ENCODE measurements around the gene VCY1B.
"Not testable (repeated sequence)": the region's sequence is repeated elsewhere in the genome, so short reads cannot be mapped to it uniquely, and the experiment has no call there.

The VCY1B gene

DNA sequence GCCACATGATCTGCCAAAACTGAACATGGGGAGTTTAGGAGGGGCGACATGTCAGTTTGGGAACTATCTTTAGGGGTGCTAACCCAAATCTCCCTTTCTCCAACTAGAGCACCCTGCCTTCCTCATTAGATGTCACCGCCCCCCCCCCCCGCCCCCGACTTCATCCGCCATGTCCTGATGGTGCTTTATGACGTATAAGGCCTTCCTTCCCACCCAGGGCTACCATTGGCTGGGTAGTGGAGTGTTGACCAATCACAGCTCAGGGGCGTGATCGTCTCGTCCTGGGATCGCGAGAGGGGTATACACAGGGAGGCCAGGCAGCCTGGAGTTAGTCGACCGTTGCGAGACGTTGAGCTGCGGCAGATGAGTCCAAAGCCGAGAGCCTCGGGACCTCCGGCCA, at the start of gene VCY1B:
Gene VCY1B, plus strand, starts transcription at position 301 of the 400 bp plus-strand sequence. Its CDS starts 63 bp downstream, at position 364.
- DNase-seq (ENCODE audit: low spot score), result not testable (repeated sequence)

DNA sequence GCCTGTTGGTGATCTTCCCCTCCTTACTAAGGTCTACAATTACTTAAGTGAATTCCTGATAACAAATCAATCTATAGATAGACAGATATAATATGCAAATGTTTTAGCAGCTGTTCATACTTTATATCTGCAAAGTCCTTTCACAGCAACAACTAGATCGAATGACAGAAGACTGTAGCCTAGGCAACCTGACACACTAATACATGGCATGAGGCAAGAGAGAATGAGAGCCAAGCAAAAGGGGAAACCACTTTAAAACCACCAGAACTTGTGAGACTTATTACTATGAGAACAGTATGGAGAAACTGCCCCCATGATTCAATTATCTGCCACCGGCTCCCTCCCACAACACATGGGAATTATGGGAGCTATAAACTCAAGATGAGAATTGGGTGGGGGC, 44.1 kb upstream of the VCY1B start:
- not testable (repeated sequence) for DNase-seq (ENCODE audit: low spot score)

DNA sequence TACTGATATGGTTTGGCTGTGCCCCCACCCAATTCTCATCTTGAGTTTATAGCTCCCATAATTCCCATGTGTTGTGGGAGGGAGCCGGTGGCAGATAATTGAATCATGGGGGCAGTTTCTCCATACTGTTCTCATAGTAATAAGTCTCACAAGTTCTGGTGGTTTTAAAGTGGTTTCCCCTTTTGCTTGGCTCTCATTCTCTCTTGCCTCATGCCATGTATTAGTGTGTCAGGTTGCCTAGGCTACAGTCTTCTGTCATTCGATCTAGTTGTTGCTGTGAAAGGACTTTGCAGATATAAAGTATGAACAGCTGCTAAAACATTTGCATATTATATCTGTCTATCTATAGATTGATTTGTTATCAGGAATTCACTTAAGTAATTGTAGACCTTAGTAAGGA, 25.6 kb upstream of the VCY1B start:
- DNase-seq (ENCODE audit: low spot score), result not testable (repeated sequence)

DNA sequence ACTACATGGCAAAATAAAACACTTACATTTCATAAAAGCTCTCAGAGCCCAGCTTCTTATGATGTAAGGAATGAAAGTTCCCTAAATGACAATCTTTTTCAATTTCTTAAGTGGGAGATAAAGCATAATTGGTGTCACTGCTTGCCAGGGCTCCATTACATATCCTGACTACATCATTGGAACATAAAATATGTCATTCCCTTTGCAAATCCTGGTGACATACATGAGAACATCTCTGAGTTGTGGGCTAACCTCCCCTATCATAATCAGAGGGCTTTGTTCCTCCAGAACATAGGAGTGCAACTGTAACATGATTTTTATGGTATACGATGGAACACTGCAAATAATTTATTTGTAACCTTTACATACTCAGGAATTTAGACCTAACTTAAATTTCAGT, 29.9 kb downstream of the VCY1B start:
- no peak for DNase-seq (ENCODE audit: low spot score)
